Neural cell (in vitro differentiated cells): ENCODE measurements around the gene C1orf115. TPM values are rescaled to one million over a fixed set of nuclear protein-coding genes. Genes with fewer than 3 reads are reported as not detected.
"Not testable (repeated sequence)": the region's sequence is repeated elsewhere in the genome, so short reads cannot be mapped to it uniquely, and the experiment has no call there.

ENCODE experiments used
- H2AFZ ChIP-seq: fragments of 200-600, 300-800 bp; sonication (generic), shearing (Covaris generic); 2 replicates; pipeline ENCODE4 v1.6.0; 2014; ENCODE audit warnings: low read depth, mild to moderate bottlenecking, antibody characterized with exemption, low read length, moderate library complexity
- H3F3A ChIP-seq: fragments of 200-600 bp; shearing (Covaris generic); 2 replicates; pipeline ENCODE4 v1.6.1; 2016; ENCODE audit warnings: mild to moderate bottlenecking, moderate library complexity, mixed read lengths, antibody characterized with exemption, low read length; ENCODE audit not compliant: insufficient read depth, poor library complexity, severe bottlenecking
- H3K27ac ChIP-seq: fragments of 200-600, 300-800 bp; sonication (generic), shearing (Covaris generic); 2 replicates; pipeline ENCODE4 v1.5.1; 2014; ENCODE audit warnings: mild to moderate bottlenecking, low read length, moderate library complexity
- H3K27me3 ChIP-seq: fragments of 300-800, 200-600 bp; sonication (generic), shearing (Covaris generic); 2 replicates; pipeline ENCODE4 v1.6.0; 2014; ENCODE audit warnings: mild to moderate bottlenecking, low read depth, low read length, moderate library complexity; ENCODE audit not compliant: insufficient read depth
- H3K36me3 ChIP-seq: fragments of 300-800, 200-600 bp; sonication (generic), shearing (Covaris generic); 2 replicates; pipeline ENCODE4 v1.5.1; 2014; ENCODE audit warnings: mild to moderate bottlenecking, antibody characterized with exemption, low read length, moderate library complexity; ENCODE audit not compliant: insufficient read depth
- H3K4me2 ChIP-seq: fragments of 300-800, 200-600 bp; sonication (generic), shearing (Covaris generic); 2 replicates; pipeline ENCODE4 v1.6.0; 2014; ENCODE audit warnings: mild to moderate bottlenecking, low read length
- H3K4me3 ChIP-seq: fragments of 300-800, 200-600 bp; sonication (generic), shearing (Covaris generic); 2 replicates; pipeline ENCODE4 v1.5.1; 2014; ENCODE audit warnings: mild to moderate bottlenecking, low read length, moderate library complexity
- H3K79me2 ChIP-seq: fragments of 200-600 bp; shearing (Covaris generic); replicated peaks from 2 replicates; pipeline ENCODE4 v1.6.0; 2014; ENCODE audit warnings: mild to moderate bottlenecking, low read length, moderate library complexity; ENCODE audit not compliant: insufficient read depth
- H3K9ac ChIP-seq: fragments of 300-800, 200-600 bp; sonication (generic), shearing (Covaris generic); 2 replicates; pipeline ENCODE4 v1.6.1; 2016; ENCODE audit warnings: mild to moderate bottlenecking, low read length, mixed read lengths
- H3K9me2 ChIP-seq: fragments of 200-600 bp; shearing (Covaris generic); 2 replicates; pipeline ENCODE4 v1.6.1; 2016; ENCODE audit warnings: mild to moderate bottlenecking, low read length, mixed read lengths; ENCODE audit not compliant: insufficient read depth
- H3K9me3 ChIP-seq: fragments of 200-600, 300-800 bp; sonication (generic), shearing (Covaris generic); 2 replicates; pipeline ENCODE4 v1.6.1; 2016; ENCODE audit warnings: mild to moderate bottlenecking, mixed run types, low read length, moderate library complexity, mixed read lengths
- H4K20me1 ChIP-seq: fragments of 200-600 bp; shearing (Covaris generic); 2 replicates; pipeline ENCODE4 v1.6.1; 2016; ENCODE audit warnings: mild to moderate bottlenecking, mixed run types; ENCODE audit not compliant: insufficient read depth
- EP300 ChIP-seq: fragments of 450-650 bp; conservative IDR thresholded peaks from 2 replicates; pipeline ENCODE4 v1.6.1; 2014; ENCODE audit warnings: antibody characterized with exemption, mild to moderate bottlenecking, moderate library complexity; ENCODE audit not compliant: poor library complexity, severe bottlenecking
- EZH2 ChIP-seq: fragments of 200-600, 300-800 bp; shearing (Covaris generic), sonication (generic); IDR thresholded peaks from 2 replicates; pipeline ENCODE4 v1.6.1; 2014; ENCODE audit warnings: antibody characterized with exemption, low read length, borderline replicate concordance, mild to moderate bottlenecking; ENCODE audit not compliant: insufficient read depth, poor library complexity, severe bottlenecking
- MXI1 ChIP-seq: fragments of 450-650 bp; conservative IDR thresholded peaks from 2 replicates; pipeline ENCODE4 v1.6.1; 2014; ENCODE audit warnings: antibody characterized with exemption, mild to moderate bottlenecking; ENCODE audit not compliant: poor library complexity, severe bottlenecking
- POLR2AphosphoS5 ChIP-seq: IDR thresholded peaks from 2 replicates; pipeline ENCODE4 v1.6.1; 2012
- RAD21 ChIP-seq: fragments of 450-650 bp; conservative IDR thresholded peaks from 2 replicates; pipeline ENCODE4 v1.6.1; 2014; ENCODE audit warnings: antibody characterized with exemption, mild to moderate bottlenecking, moderate library complexity
- SMC3 ChIP-seq: fragments of 450-650 bp; conservative IDR thresholded peaks from 2 replicates; pipeline ENCODE4 v1.6.1; 2014; ENCODE audit warnings: antibody characterized with exemption, mild to moderate bottlenecking, moderate library complexity; ENCODE audit not compliant: poor library complexity
- TAF1 ChIP-seq: IDR thresholded peaks from 2 replicates; pipeline ENCODE4 v1.6.1; 2012; ENCODE audit warnings: low read depth
- polyA plus RNA-seq: library from polyadenylated mRNA; depleted of rRNA; stranded (reverse); fragments of >200 nt; gene quantifications from 2 replicates; pipeline ENCODE4 v1.2.3, GENCODE V29; 2014
- TF ChIP-seq, protein P1 (sequence below): fragments of 450-650 bp; IDR thresholded peaks from 2 replicates; pipeline ENCODE4 v1.5.1; 2014; ENCODE audit warnings: antibody characterized with exemption, mild to moderate bottlenecking, moderate library complexity; ENCODE audit not compliant: poor library complexity, severe bottlenecking
- TF ChIP-seq, protein P2 (sequence below): IDR thresholded peaks from 2 replicates; pipeline ENCODE4 v1.6.1; 2012; ENCODE audit warnings: borderline replicate concordance

The C1orf115 gene
- polyA plus RNA-seq, 1 donor from 2014 or later, result 0.88 TPM

DNA sequence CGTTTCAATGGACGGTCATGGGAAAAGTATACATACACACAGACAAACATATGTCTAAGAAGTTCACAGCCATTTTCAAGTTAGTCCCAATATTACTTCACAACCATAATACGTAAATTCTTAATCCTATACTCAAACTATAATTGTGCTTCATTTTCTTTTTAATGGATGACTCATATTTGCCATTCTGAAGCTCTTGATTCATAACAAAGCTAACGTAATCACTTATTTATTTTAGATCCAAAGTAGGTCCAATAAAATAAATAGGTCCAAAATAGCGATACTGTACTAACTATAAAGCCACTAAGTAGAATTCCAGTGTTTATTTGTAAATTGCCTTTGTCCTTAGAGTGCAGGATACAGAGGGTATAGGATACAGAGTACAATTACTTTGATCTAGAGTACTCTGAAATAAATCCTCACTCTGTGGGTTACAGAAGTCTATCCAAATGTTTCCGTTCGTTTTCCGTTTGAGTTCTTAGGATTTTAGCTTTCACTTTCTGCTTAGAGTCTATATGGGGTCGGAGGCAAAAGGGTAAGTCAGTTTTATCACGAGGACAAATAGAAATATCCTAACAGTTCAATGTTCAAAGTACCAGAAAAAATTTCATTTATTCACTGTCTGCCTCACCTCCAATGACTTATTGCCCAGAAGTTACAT, 8.8 kb upstream of the C1orf115 start:
- no peak overlapping the region for H3K4me2 ChIP-seq
- no peak overlapping the region for H3K27ac ChIP-seq
- TF ChIP-seq EZH2 (no peak), EP300 (no peak), TAF1 (no peak), RAD21 (no peak), SMC3 (no peak), POLR2AphosphoS5 (no peak), MXI1 (no peak)
- TF ChIP-seq, protein P1, sequence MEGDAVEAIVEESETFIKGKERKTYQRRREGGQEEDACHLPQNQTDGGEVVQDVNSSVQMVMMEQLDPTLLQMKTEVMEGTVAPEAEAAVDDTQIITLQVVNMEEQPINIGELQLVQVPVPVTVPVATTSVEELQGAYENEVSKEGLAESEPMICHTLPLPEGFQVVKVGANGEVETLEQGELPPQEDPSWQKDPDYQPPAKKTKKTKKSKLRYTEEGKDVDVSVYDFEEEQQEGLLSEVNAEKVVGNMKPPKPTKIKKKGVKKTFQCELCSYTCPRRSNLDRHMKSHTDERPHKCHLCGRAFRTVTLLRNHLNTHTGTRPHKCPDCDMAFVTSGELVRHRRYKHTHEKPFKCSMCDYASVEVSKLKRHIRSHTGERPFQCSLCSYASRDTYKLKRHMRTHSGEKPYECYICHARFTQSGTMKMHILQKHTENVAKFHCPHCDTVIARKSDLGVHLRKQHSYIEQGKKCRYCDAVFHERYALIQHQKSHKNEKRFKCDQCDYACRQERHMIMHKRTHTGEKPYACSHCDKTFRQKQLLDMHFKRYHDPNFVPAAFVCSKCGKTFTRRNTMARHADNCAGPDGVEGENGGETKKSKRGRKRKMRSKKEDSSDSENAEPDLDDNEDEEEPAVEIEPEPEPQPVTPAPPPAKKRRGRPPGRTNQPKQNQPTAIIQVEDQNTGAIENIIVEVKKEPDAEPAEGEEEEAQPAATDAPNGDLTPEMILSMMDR, result no peak
- TF ChIP-seq, protein P2, sequence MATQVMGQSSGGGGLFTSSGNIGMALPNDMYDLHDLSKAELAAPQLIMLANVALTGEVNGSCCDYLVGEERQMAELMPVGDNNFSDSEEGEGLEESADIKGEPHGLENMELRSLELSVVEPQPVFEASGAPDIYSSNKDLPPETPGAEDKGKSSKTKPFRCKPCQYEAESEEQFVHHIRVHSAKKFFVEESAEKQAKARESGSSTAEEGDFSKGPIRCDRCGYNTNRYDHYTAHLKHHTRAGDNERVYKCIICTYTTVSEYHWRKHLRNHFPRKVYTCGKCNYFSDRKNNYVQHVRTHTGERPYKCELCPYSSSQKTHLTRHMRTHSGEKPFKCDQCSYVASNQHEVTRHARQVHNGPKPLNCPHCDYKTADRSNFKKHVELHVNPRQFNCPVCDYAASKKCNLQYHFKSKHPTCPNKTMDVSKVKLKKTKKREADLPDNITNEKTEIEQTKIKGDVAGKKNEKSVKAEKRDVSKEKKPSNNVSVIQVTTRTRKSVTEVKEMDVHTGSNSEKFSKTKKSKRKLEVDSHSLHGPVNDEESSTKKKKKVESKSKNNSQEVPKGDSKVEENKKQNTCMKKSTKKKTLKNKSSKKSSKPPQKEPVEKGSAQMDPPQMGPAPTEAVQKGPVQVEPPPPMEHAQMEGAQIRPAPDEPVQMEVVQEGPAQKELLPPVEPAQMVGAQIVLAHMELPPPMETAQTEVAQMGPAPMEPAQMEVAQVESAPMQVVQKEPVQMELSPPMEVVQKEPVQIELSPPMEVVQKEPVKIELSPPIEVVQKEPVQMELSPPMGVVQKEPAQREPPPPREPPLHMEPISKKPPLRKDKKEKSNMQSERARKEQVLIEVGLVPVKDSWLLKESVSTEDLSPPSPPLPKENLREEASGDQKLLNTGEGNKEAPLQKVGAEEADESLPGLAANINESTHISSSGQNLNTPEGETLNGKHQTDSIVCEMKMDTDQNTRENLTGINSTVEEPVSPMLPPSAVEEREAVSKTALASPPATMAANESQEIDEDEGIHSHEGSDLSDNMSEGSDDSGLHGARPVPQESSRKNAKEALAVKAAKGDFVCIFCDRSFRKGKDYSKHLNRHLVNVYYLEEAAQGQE, result no peak
- H3K27me3 ChIP-seq, result no peaks in the 10 kb centered on the region
- no peaks in the 10 kb centered on the region for H3F3A ChIP-seq
- H3K36me3 ChIP-seq, result no peaks in the 10 kb centered on the region
- no peak overlapping the region for H2AFZ ChIP-seq
- H3K9ac ChIP-seq, result no peak overlapping the region
- H3K79me2 ChIP-seq, result no peaks in the 10 kb centered on the region
- no peaks in the 10 kb centered on the region for H4K20me1 ChIP-seq
- no peak overlapping the region for H3K4me3 ChIP-seq
- no peaks in the 10 kb centered on the region for H3K9me3 ChIP-seq
- H3K9me2 ChIP-seq, result no peaks in the 10 kb centered on the region

DNA sequence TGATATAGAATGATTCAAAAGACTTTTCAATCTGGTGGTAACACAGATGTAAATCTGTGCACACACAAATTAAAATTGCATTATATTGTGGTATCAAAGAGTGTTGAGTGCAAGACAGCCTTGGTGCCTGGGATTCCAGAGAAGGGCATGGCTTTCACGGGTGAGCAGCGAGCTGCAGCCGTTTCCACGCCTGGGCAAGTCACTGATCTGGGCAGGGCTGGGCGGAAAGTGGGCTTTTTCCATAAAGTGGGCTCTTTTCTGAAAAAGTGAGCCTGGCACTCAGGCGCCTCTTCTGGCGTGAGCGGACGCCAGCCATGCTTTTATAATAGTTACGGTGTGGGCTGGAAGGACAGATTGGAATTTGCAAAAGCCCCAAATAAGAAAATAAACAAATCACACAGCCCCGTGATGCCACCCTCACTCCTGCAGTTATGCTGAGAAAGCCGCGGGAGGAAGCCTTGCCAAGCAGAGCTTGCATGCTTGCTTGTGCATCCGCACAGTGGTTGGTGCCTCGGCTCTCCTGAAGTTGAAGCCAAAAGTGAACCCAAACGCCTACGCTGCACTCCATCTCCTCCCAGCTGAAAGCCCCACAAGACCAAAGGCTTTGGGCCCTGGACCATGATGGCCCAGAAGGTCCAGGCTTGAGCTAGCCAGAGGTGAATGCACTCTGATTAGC, 7.1 kb upstream of the C1orf115 start:
- TF ChIP-seq RAD21, result no peak
- no peak for TF ChIP-seq EZH2
- TF ChIP-seq, protein P2, result no peak
- TF ChIP-seq POLR2AphosphoS5, result no peak
- TF ChIP-seq TAF1, result no peak
- TF ChIP-seq EP300, result no peak
- TF ChIP-seq, protein P1, result no peak
- no peak for TF ChIP-seq SMC3
- TF ChIP-seq MXI1, result no peak
- H3K27me3 ChIP-seq, result no peaks in the 10 kb centered on the region
- H3K79me2 ChIP-seq, result no peaks in the 10 kb centered on the region
- H3K9me3 ChIP-seq, result no peaks in the 10 kb centered on the region
- H3K27ac ChIP-seq, result no peak overlapping the region
- no peak overlapping the region for H3K9ac ChIP-seq
- no peaks in the 10 kb centered on the region for H3F3A ChIP-seq
- H4K20me1 ChIP-seq, result no peaks in the 10 kb centered on the region
- H2AFZ ChIP-seq, result no peak overlapping the region
- H3K36me3 ChIP-seq, result no peaks in the 10 kb centered on the region
- no peak overlapping the region for H3K4me3 ChIP-seq
- H3K9me2 ChIP-seq, result no peaks in the 10 kb centered on the region
- no peak overlapping the region for H3K4me2 ChIP-seq

DNA sequence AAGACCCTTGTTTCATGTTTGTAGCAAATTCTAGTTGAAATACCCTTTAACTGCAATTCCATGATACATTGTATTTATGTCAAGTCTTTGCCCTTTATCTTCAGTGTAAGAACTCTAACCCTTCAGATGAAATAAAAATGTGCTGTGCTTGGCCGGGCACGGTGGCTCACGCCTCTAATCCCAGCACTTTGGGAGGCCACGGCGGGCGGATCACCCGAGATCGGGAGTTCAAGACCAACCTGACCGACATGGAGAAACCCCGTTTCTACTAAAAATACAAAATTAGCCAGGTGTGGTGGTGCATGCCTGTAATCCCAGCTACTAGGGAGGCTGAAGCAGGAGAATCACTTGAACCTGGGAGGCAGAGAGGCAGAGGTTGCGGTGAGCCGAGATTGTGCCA, 6.4 kb upstream of the C1orf115 start:
- H3K36me3 ChIP-seq, H3K9me3 ChIP-seq, H3F3A ChIP-seq, H3K9me2 ChIP-seq, H3K27ac ChIP-seq, H3K27me3 ChIP-seq, H3K79me2 ChIP-seq, H3K9ac ChIP-seq, H4K20me1 ChIP-seq, H3K4me3 ChIP-seq, H2AFZ ChIP-seq, H3K4me2 ChIP-seq: not testable (repeated sequence)
